Psoas muscle (tissue), 8 donors: ENCODE results near the gene PIK3C2B. TPM values are rescaled to one million over a fixed set of nuclear protein-coding genes. Genes with fewer than 3 reads are reported as not detected.

ENCODE experiments used
- ATAC-seq, 4 donors: fragments of 200-7000 bp; cut with Tn5 transposase; one replicate each; pipeline ENCODE4 v1.9.1; 2020; ENCODE audit warnings: moderate library complexity in 3 of 4, mild to moderate bottlenecking in 2 of 4
- DNase-seq, 2 donors: peaks; one replicate each; pipeline ENCODE4 v3.0.0-alpha.2; 2020
- H3K27ac ChIP-seq: fragments of 200-600 bp; one replicate; pipeline ENCODE4 v1.8.0; 2022
- H3K27me3 ChIP-seq, 3 donors: fragments of 200-600 bp in 1 of 3; one replicate each; pipeline versions ENCODE4 v1.6.1 to v1.8.0; 2013 to 2022; ENCODE audit warnings: low read length in 2 of 3, mild to moderate bottlenecking in 2 of 3, moderate library complexity in 1 of 3; ENCODE audit not compliant: insufficient read depth in 3 of 3
- H3K36me3 ChIP-seq, 2 donors: fragments of 200-600 bp in 1 of 2; one replicate each; pipeline versions ENCODE4 v1.6.1 to v1.8.0; 2013 to 2022; ENCODE audit warnings: low read depth in 1 of 2, mild to moderate bottlenecking in 1 of 2, moderate library complexity in 1 of 2; ENCODE audit not compliant: insufficient read depth in 1 of 2
- H3K4me1 ChIP-seq: fragments of 200-600 bp; one replicate; pipeline ENCODE4 v1.8.0; 2022
- H3K4me3 ChIP-seq: fragments of 200-600 bp; one replicate; pipeline ENCODE4 v1.8.0; 2022; ENCODE audit warnings: mild to moderate bottlenecking
- H3K9me3 ChIP-seq: fragments of 200-600 bp; one replicate; pipeline ENCODE4 v1.8.0; 2022
- CTCF ChIP-seq: fragments of 200-600 bp; IDR thresholded peaks from one replicate; pipeline ENCODE4 v1.8.0; 2022; ENCODE audit warnings: antibody characterized with exemption
- WGBS, 3 donors: extraction: QIAGEN DNeasy Blood & Tissue Kit; methylation state at CpG; one replicate each; pipeline versions ENCODE4 v1.1.6 to v1.1.7; 2013; 5-methylcytosine and 5-hydroxymethylcytosine counted together
- intact Hi-C, 2 donors: fragments of 100-400 bp; cut with DNase I; formaldehyde crosslinking; loops; one replicate each; pipeline versions ENCODE4 v1.11.0 to v1.14.2; 2022
- polyA plus RNA-seq, 3 donors: library from polyadenylated mRNA; stranded (reverse); fragments of 200-250 nt; gene quantifications; one replicate each; pipeline ENCODE4 v1.2.3, GENCODE V29; 2013
- total RNA-seq, 4 donors: library from RNA; stranded (reverse); fragmentation: NEBNext Ultra II Directional in 2 of 4; extraction: Animal tissue kit (Norgen Biotek cat#: 25700) in 2 of 4; gene quantifications; one replicate each; pipeline versions ENCODE4 v1.2.1 to v1.2.4, GENCODE V29; 2021 to 2023
- donor health status: healthy with polysubstance abuse.
- donor health status: DM: no; HTN: no; CAD: no; lungs with moderate emphysema.
- donor health status: Bipolar disorder and iron deficiency.
- donor health status: healthy.
- donor health status: DM: yes; HTN: yes; CAD: no.
- donor health status: DM: no; HTN: no; CAD: no.
- donor health status: DM: no; HTN: no; CAD: no.
- donor health status: DM: yes; HTN: yes; CAD: no.

Gene PIK3C2B
- total and polyA plus RNA-seq, 7 donors, result 1.9 to 20.9 (median 8.2) TPM

DNA sequence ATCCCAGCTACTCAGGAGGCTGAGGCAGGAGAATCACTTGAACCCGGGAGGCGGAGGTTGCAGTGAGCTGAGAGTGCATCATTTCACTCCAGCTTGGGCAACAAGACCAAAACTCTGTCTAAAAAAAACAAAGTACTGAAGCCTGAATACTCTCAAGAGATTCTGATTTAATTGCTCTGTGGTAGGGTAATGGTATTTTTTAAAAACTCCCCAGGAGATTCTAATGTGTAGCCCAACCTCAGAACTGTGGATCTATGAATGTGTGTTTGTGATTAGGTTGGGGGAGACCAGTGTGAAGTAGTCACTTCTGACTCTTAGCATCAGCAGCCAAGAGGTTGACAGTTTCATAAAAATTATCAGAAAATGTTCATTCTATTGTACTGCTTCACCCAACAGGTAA is 21.9 kb downstream of the PIK3C2B start:
- Histone ChIP-seq H3K9me3 (no peaks in the 10 kb centered on the region), H3K36me3 (no peaks in the 10 kb centered on the region), H3K27ac (no peak overlapping the region), H3K4me1 (peaks cover 50% of the 10 kb centered on the region), H3K4me3 (no peak overlapping the region), H3K27me3 (no peaks in the 10 kb centered on the region)
- TF ChIP-seq CTCF, result no peak
- DNase-seq (no peak), ATAC-seq (no peak)
- 96 to 97% (median 96%) methylated on average over 2 of the region's 2 CpGs for WGBS, 3 donors
- intact Hi-C loops, result no loop called here

DNA sequence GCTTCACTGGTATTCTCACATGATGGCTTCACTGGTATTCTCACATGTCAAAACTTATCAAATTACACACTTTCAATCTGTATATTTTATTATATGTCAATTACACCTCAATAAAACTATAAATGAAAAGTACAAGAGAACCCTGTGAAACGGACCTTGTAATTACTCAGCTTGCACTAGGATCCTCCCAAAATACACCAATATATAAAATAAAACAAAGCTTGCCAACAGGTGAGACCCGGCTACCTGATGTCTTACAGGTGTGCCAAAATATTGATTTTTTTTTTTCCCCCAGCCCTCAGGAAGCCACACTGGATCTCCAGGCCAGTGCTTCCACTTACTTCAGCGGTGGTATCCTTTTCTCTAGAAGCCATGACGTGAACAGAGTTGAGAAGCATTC is 22.9 kb downstream of the PIK3C2B start:
- no peak overlapping the region for H3K27ac ChIP-seq
- no peak for TF ChIP-seq CTCF
- H3K9me3 ChIP-seq, result no peaks in the 10 kb centered on the region
- DNase-seq (no peak), ATAC-seq (no peak)
- WGBS, 3 donors, result 90 to 94% (median 91%) methylated on average over 4 of the region's 4 CpGs
- H3K36me3 ChIP-seq, result no peaks in the 10 kb centered on the region
- peaks cover 50% of the 10 kb centered on the region for H3K4me1 ChIP-seq
- no peaks in the 10 kb centered on the region for H3K27me3 ChIP-seq
- intact Hi-C loops, result no loop called here
- H3K4me3 ChIP-seq, result no peak overlapping the region

DNA sequence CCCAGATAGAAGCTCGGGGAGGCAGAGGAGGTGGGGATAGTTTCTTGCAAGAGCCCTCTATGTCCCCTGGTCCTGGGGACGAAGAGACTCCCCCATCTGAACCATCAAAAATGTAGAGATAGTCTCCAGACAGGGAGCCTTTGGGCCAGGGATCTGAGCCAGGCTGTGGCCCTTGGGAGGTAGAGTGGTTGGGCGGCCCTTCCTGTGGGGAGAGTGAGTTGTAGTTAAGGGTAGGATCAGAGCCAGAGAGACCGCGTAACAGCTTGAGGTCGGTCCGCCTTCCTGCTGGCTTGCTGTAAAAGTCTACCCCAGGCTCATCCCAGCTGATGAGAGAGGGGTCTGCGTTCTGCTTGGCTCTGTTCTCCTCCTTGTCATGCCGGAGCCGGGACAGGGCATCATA is 25.3 kb downstream of the PIK3C2B start:
- Histone ChIP-seq H3K27ac (no peak overlapping the region), H3K4me1 (peaks cover 49% of the 10 kb centered on the region), H3K9me3 (no peaks in the 10 kb centered on the region), H3K4me3 (no peak overlapping the region), H3K27me3 (no peaks in the 10 kb centered on the region), H3K36me3 (peaks cover 0 to under 1% of the 10 kb centered on the region in 2 donors)
- DNase-seq (no peak), ATAC-seq (no peak)
- 71 to 83% (median 75%) methylated on average over 10 of the region's 10 CpGs for WGBS, 3 donors
- intact Hi-C loops, result no loop called here
- TF ChIP-seq CTCF, result no peak

- ATAC-seq, result no peak
- WGBS, 3 donors, result 76 to 80% (median 80%) methylated on average over 16 to 18 of the region's 18 CpGs
- Histone ChIP-seq H3K4me1 (peaks cover 53% of the 10 kb centered on the region), H3K9me3 (no peaks in the 10 kb centered on the region), H3K27ac (peak overlapping the region; percentile 23), H3K4me3 (no peak overlapping the region), H3K27me3 (no peaks in the 10 kb centered on the region), H3K36me3 (peaks cover 0 to 5% of the 10 kb centered on the region in 2 donors)
- TF ChIP-seq CTCF, result no peak
- intact Hi-C loops, result no loop called here
- peak in 1 of 2 donors; percentile 36 for DNase-seq
Observed at GRCh38 chr1:204468766-204469302, 25.8 kb downstream of the PIK3C2B start.

GRCh38 chr1:204468206-204468605 is 26.4 kb downstream of the PIK3C2B start:
- H3K4me3 ChIP-seq, result no peak overlapping the region
- H3K36me3 ChIP-seq, result peaks cover 0 to 7% of the 10 kb centered on the region in 2 donors
- H3K4me1 ChIP-seq, result peaks cover 59% of the 10 kb centered on the region
- no peaks in the 10 kb centered on the region for H3K27me3 ChIP-seq
- H3K9me3 ChIP-seq, result no peaks in the 10 kb centered on the region
- TF ChIP-seq CTCF, result no peak
- intact Hi-C loops, result no loop called here
- WGBS, 3 donors, result 61 to 68% (median 64%) methylated on average over 10 of the region's 10 CpGs
- ATAC-seq (no peak), DNase-seq (peak in 1 of 2 donors; percentile 26)
- H3K27ac ChIP-seq, result peak overlapping the region; percentile 23
